ENCODE data around the gene MARK2.

The MARK2 gene

GRCh38 chr11:63937713-63938478 is 99.0 kb downstream of the MARK2 start:
- DNase-seq = peak; percentile 30

- peak; percentile 91 for DNase-seq
Measured at GRCh38 chr11:63938479-63939396, 99.8 kb downstream of the MARK2 start, which contains the start of gene NAA40. TSS of gene NAA40 (plus strand) at chr11:63939002. CDS start at chr11:63939097, 95 bp downstream.

GRCh38 chr11:63939397-63939891 is 100.5 kb downstream of the MARK2 start:
- DNase-seq = no peak

GRCh38 chr11:63940786-63941185 is 101.9 kb downstream of the MARK2 start:
- DNase-seq = no peak

GRCh38 chr11:63941901-63942300 is 103.0 kb downstream of the MARK2 start:
- DNase-seq = no peak

GRCh38 chr11:63942803-63943202 is 103.9 kb downstream of the MARK2 start:
- no peak for DNase-seq

- no peak for DNase-seq
Measured at GRCh38 chr11:63944987-63945386, 106.1 kb downstream of the MARK2 start.

GRCh38 chr11:63945477-63946163 is 106.7 kb downstream of the MARK2 start:
- DNase-seq = peak; percentile 50

- DNase-seq = no peak
Measured at GRCh38 chr11:63951779-63952536, 113.0 kb downstream of the MARK2 start.

GRCh38 chr11:63952570-63952969 is 113.7 kb downstream of the MARK2 start:
- DNase-seq = no peak

GRCh38 chr11:63958008-63958407 is 119.1 kb downstream of the MARK2 start:
- no peak for DNase-seq
